Ovary (tissue), 3 donors: ENCODE data around the gene TNFRSF18.

Source experiments
- EP300 ChIP-seq: sonication (generic); formaldehyde crosslinking; IDR thresholded peaks from one replicate; pipeline ENCODE4 v1.6.1; 2017; ENCODE audit warnings: antibody characterized with exemption
- POLR2A ChIP-seq: fragments of 450-650 bp; IDR thresholded peaks from one replicate; pipeline ENCODE4 v1.6.1; 2017; ENCODE audit warnings: antibody characterized with exemption, mild to moderate bottlenecking, moderate library complexity
- TF ChIP-seq, protein P1 (sequence below), 3 donors: fragments of 450-650 bp in 2 of 3; fragments of 200-600 bp in 1 of 3; IDR thresholded peaks; one replicate each; pipeline versions ENCODE4 v1.5.1 to v1.8.0; 2016 to 2022; ENCODE audit warnings: antibody characterized with exemption in 3 of 3, mild to moderate bottlenecking in 1 of 3
- donor health status: DM: no; HTN: no; CAD: no.

- TF ChIP-seq, protein P1, sequence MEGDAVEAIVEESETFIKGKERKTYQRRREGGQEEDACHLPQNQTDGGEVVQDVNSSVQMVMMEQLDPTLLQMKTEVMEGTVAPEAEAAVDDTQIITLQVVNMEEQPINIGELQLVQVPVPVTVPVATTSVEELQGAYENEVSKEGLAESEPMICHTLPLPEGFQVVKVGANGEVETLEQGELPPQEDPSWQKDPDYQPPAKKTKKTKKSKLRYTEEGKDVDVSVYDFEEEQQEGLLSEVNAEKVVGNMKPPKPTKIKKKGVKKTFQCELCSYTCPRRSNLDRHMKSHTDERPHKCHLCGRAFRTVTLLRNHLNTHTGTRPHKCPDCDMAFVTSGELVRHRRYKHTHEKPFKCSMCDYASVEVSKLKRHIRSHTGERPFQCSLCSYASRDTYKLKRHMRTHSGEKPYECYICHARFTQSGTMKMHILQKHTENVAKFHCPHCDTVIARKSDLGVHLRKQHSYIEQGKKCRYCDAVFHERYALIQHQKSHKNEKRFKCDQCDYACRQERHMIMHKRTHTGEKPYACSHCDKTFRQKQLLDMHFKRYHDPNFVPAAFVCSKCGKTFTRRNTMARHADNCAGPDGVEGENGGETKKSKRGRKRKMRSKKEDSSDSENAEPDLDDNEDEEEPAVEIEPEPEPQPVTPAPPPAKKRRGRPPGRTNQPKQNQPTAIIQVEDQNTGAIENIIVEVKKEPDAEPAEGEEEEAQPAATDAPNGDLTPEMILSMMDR (IDR thresholded peaks at IDR 0.05): no peak
- TF ChIP-seq POLR2A (no peak), EP300 (no peak)
Observed at GRCh38 chr1:1220197-1220596, 13.8 kb upstream of the TNFRSF18 start.
